GM19099 (cell line): ENCODE results near the gene CENPP.

Experiments
- POLR2A ChIP-seq: IDR thresholded peaks from 3 replicates; pipeline ENCODE4 v1.6.1; 2011; ENCODE audit warnings: low read depth; ENCODE audit not compliant: insufficient read length; ENCODE audit errors: extremely low read depth

CENPP gene

DNA sequence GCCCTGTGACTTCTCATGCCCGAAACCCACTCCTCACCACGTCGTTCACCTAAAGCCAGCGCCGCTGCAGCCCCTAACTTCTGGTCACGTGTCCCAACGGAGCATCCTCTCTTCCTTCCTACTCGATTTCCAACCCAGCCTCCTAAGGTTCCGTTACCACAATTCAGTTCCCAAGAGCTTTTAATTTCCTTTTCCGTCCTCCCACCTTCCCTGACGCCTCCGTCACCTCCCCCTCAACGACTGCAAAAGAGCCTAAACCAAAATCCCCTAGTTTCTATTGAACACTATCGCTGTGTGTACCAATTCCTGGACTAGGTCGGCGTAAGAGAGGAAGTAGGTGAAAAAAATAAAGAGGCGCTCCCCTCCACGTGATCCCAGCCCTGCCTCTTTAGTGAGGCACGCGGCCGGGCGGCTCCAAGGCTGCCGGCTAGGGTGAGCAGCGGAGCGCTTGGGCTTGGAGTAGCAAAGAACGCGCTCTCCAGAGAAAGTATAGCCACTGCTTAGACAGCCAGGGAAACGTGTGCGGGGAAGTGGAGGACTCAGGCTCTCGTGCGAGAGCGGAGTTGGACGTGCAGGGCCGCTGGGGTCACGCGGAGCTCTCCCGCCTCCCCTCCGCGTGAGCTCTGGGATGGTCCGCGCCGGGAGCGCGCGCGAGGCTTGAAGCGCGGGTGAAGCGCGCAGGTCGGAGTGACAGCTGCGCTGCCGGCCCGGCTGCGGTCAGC lies at the start of gene CENPP, which contains the start of gene NOL8:
CENPP (plus strand) TSS at position 685 of the 722 bp plus-strand sequence.
NOL8 (minus strand) TSS at position 82 of the 722 bp plus-strand sequence. CDS start 1,189 bp downstream, outside the sequence.
- peak; percentile 92 for TF ChIP-seq POLR2A

GRCh38 chr9:92276331-92277032 lies 49.3 kb upstream of the CENPP start:
- no peak for TF ChIP-seq POLR2A

GRCh38 chr9:92278110-92278509 lies 47.6 kb upstream of the CENPP start:
- no peak for TF ChIP-seq POLR2A

DNA sequence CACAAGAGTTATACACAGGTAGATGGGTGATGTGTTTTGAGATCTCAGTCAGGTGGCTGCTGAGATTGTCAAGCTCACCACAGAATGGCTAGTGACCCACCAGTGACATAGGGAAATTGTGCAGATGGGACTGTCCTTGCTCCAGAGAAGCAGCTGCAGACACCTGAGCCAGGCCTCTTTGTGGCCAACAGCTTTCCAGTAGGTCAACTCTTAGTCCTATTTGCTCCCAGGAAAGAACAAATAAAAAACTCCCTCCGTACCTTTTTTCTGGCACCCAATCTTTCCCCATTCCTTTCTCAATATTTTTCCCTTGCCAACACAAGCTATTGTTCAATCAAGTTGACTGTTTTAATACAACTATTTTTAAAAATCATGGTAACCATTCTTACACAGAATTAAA lies 46.5 kb upstream of the CENPP start:
- TF ChIP-seq POLR2A: no peak

DNA sequence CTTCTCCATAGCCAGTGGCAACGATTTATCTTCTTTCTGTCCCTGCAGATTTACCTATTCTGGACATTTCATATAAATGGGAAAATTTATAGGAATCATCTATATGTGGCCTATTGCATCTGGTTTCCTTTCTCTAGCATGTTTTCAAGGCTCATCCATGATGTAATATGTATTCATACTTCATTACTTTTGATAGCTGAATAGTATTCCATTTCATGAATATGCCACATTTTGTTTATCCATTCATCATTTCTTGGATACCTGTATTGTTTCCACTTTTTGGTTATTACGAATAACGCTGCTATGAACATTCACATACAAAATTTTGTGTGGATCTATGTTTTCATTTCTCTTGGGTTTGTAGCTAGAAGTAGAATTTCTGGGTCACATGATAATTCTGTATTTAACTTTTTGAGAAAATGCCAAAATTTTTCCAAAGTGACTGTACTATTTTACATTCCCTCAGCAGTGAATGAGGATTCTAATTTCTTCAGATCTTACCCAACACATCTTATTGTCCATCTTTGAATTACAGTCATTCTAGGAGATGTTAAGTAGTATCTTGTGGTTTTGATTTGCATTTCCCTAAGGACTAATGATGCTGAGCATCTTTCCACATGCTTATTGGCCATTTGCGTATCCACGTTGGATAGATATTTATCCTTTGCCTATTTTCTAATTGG lies 35.9 kb upstream of the CENPP start:
- no peak for TF ChIP-seq POLR2A

DNA sequence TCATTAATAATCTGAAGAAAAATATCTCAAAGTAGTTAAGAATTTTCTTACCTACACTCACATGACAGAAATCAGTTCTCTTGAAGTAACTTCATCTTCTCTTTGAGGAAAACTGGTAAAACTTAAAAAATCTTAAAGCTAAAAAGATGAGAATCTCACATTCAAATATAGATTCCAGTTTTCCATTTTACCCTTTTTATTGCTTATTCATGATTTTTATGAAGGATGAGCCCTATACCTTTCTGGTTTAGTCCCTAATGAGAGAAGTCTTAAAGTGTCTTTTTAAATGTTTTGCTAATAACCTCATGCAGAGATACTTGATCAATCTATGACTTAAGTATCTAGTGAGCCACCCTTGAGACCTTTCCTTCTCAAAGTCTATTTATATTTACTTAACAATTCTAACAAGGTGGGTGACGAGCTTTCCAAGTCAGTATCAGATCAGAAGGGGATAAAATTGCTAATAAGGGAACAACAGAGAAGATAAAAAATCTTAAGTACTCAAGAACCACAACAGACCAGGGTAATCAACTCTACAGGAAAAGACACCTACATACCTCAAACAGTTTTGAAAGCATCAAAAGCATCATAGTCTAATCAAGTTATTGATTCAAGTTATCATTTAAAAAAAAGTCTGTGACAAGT lies 34.8 kb upstream of the CENPP start:
- TF ChIP-seq POLR2A: no peak

DNA sequence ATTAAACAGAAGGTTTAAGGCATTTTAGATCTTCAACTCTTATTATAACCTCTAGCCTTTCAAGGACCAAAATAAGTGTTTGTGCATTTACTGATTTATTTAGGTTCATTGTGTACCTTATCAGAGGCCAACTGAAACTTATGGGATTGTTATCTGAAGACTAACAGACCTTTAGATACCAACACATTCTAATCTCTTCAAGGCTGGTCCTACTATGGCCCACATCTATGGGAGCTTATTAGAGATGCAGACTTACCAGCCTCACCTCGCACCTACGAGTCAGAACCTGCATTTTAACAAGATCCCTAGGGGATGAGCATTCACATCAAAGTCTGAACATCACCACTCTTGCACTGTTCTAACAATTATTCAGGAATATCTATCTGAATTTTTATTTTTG lies 34.2 kb upstream of the CENPP start:
- no peak for TF ChIP-seq POLR2A

GRCh38 chr9:92292338-92293074 lies 33.2 kb upstream of the CENPP start:
- no peak for TF ChIP-seq POLR2A

GRCh38 chr9:92293075-92293354 lies 32.7 kb upstream of the CENPP start:
- TF ChIP-seq POLR2A: no peak

- peak; percentile 97 for TF ChIP-seq POLR2A
Measured at GRCh38 chr9:92293452-92294296, 32.1 kb upstream of the CENPP start, which contains the start of gene IARS1. TSS of gene IARS1 (minus strand) at chr9:92293697. CDS start at chr9:92289419, 4,278 bp downstream.

DNA sequence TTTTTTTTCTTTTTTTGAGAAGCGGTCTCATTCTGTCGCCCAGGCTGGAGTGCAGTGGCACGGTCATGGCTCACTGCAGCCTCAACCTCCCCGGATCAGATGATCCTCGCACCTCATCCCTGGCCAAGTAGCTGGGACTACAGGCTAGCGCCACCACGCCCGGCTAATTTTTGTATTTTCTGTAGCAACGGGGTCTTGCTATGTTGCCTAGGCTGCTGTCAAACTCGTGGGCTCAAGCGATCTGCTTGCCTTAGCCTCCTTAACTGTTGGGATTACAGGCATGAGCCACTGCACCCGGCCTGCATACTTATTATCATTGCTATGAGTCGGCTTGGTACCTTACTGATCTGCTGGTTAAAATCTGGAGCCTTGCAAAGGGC lies 31.5 kb upstream of the CENPP start:
- no peak for TF ChIP-seq POLR2A

- TF ChIP-seq POLR2A: no peak
Measured at GRCh38 chr9:92295240-92295790, 30.4 kb upstream of the CENPP start.

- TF ChIP-seq POLR2A: no peak
Measured at GRCh38 chr9:92295827-92296258, 29.9 kb upstream of the CENPP start.

DNA sequence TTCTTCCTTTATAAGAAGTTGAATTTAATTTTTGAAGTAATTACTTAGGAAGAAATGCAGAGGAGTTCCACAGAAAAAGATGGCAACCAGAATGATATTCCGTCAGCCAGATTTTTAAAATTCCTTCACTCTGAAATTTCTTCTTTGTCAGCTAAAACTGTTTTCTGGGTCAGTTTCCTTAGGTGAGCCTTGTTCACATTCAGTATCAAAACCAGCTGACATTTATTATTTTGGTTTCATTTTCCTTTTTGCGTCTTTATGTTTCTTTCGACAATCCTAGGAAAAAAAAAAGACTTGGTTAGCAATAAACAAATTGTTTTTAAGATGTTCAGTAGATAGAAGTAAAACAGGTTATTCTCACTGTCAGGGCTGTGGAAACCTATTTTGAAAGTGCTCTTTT lies 28.1 kb upstream of the CENPP start:
- no peak for TF ChIP-seq POLR2A

DNA sequence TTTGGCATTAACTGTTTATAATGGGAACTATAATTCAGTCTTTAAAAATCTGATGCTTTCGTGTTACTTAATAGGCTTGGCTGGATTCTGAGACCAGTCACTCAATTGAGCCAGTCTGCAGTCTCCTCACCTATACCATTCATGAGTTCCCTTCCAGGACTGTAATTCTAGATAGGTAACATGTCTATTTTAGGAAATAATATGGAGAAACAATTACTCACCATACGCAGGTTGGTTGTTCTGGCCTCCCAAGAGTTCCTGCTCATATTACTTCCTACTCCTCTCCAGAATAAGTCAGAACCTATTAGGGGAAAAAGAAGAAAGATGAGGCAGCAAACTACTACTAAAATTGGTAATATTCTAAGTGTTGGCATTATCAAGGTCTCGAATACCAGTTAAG lies 27.7 kb upstream of the CENPP start:
- TF ChIP-seq POLR2A: no peak
